DMS79 treated with DMSO at 0.1 percent for 48 hours (cell line): Measurements from ENCODE around the gene PRPS1.
"Not testable (repeated sequence)": the region's sequence is repeated elsewhere in the genome, so short reads cannot be mapped to it uniquely, and the experiment has no call there.

Source experiments
- DNase-seq: peaks from one replicate; lab custom pipeline; 2025; lab: John Stamatoyannopoulos, UW

Gene PRPS1

DNA sequence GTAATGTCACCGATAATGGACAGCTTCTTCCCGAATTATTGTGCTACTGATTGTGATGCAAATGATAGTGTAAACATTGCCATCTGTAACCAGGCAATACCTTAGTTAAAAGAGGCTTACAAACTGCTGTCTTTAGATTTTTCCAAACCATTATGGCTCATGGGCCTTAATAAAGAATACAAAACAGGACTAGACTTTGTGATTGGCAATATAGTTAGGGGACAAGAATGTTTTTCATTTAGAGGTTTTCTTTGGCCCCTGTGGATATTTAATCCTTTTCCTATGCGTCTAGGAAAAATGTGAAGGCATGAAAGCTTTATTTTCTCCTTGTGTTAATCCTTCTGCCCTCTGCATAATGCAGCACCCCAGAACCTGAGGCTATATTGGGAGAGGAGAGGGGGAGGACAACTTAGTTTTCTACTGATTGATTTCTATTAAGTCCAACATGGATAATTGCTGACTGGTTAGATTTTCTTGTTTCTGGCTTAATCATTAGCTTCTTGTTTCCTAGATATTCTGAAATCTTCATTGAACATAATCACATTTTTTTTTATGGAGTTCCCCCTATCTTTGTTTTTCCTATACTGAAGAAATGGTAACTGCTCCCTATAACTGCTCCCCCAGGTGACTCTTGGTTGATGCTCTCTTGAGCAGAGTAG lies 1.9 kb downstream of the PRPS1 start:
- no peak for DNase-seq

DNA sequence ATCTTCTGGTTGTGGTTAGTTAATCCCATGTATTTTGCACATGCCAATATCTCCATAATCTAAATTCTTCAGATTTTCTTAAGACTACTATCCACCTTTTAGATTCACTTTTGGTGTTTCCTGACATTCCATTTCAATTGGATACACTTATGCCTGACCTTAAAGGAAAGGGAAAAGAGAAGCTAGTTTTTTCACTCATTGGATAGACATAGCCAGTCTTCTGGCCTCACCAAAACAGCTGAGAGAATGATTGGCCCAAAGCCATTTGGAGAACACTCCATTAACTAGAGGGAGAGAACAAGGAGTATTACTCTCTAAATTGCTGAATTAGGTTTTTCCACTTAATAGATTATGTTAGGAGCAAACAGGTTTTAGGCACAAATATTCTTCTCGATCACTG lies 4.0 kb downstream of the PRPS1 start:
- no peak for DNase-seq

DNA sequence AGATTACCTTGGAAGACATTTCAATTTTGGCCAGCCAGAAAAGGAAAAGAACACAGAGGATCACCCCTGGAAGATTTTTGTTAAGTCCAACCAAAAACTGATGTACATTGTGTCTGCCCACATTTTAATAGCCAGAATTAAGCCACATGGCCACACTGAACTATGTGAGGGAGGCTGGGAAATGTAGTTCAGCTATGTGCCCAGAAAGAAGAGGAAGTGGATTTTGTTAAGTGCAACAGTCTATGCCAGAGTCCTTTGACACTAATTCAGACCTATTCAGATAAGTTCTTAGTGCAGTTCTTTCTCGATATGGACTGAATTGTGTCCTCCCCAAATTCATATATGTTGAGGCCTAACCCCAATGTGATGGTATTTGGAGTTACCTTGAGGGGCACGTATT lies 18.4 kb downstream of the PRPS1 start:
- no peak for DNase-seq

DNA sequence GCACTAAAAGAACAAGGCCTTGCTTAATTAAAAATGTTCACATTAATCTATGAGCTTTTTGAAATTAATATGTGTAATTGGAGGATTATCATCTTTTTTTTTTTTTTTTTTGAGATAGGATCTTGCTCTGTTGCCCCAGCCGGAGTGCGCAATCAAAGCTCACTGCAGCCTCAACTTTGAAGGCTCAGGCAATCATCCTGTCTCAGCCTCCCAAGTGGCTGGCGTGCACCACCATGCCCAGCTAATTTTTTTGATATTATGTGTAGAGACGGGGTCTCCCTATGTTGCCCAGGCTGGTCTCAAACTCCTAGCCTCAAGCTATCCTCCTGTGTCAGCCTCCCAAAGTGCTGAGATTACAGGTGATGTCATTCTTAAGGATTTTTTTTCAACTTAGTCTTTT lies 20.0 kb downstream of the PRPS1 start:
- DNase-seq = no peak

- no peak for DNase-seq
Observed at GRCh38 chrX:107654566-107654871, 26.2 kb downstream of the PRPS1 start.

- peak; percentile 5 for DNase-seq
Observed at GRCh38 chrX:107654872-107655761, 26.8 kb downstream of the PRPS1 start.

GRCh38 chrX:107656978-107657377 lies 28.7 kb downstream of the PRPS1 start:
- no peak for DNase-seq

DNA sequence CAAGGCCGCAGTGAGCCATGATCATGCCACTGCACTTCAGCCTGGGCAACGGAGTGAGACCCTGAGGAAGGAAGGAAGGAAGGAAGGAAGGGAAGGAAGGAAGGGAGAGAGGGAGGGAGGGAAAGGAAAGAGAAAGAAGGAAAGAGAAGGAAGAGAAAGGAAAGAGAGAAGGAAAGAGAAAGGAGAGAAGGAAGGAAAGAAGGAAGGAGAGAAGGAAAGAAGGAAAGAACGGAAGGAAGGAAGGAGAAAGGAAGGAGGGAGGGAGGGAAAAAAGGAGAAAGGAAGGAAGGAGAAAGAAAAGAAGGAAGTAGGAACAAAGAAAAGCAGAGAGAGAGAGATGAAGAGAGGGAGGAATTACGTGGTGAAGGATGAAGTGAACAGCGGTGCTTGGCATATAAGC lies 30.4 kb downstream of the PRPS1 start:
- DNase-seq = no peak

- no peak for DNase-seq
Observed at GRCh38 chrX:107659286-107659685, 31.0 kb downstream of the PRPS1 start.

- DNase-seq = peak; percentile 44
Observed at GRCh38 chrX:107659768-107660167, 31.5 kb downstream of the PRPS1 start.

- DNase-seq = no peak
Observed at GRCh38 chrX:107662145-107662544, 33.8 kb downstream of the PRPS1 start.

DNA sequence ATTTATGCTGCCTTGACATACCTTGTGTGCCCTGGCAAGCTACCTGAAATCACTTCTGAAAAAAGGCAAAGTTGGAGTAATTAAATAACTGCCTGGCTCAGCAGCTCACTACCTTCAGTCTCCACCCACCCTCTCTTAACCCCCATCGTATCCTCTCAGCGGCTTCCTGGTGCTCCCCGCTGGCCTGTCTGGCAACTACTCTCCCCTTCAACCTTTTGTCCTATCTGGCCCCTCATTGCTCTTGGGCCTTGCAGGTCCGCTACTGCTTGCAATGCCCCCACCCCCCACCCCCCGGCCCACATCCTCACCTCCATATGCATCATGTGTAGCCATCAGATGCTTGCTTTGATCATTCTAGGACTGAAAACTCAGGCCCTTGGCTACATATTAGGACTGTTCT lies 34.5 kb downstream of the PRPS1 start:
- DNase-seq = no peak

DNA sequence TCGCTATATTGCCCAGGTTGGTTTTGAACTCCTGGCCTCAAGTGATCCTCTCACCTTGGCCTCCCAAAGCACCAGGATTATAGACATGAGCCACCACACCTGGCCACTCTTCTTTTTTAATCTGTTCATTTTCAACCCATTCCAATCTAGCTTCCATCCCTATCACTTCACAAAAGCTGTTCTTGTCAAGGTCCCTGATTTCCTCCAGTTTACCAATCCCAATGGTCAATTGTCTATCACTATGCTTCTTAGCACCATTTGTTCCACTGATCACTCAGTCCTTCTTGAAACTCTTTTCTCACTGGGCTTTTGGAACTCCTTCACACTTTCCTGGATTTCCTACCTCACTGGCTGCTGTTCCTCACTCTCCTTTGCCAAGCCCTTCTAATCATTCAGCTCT lies 38.6 kb downstream of the PRPS1 start:
- DNase-seq = no peak

DNA sequence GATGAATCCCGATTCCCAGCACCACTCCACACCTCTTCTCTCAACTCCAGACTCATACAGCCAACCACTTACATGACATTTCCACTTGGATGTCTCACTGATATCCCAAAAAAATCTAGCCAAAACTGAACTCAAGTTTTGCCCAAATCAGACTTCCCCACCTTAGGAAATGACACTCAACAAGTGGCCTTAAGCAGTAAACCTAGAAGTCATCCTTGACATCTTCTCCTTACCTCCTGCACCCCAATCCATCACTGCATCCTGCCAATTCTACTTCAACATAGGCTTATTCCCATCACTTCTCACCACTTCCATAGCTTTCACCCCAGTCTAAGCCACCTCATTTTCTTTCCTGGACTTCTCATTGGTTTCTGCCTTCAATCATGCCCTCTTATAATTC lies 39.1 kb downstream of the PRPS1 start:
- no peak for DNase-seq

GRCh38 chrX:107668710-107669109 lies 40.4 kb downstream of the PRPS1 start:
- DNase-seq = not testable (repeated sequence)

- DNase-seq = no peak
Observed at GRCh38 chrX:107669261-107669660, 41.0 kb downstream of the PRPS1 start.

- peak; percentile 33 for DNase-seq
Observed at GRCh38 chrX:107669885-107670628, 41.7 kb downstream of the PRPS1 start.

DNA sequence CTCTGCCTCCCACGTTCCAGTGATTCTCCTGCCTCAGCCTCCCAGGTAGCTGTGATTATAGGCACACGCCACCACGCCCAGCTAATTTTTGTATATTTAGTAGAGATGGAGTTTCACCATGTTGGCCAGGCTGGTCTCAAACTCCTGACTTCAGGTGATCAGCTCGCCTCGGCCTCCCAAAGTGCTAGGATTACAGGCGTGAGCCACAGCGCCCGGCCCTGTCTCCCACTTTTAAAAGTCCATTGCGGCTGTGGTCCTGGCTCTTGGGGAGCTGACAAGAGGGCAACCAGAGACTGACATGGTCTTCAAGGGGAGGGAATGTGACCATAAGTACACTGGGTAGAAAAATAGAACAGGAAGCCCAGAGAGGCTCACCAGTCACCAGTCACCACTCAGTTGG lies 42.9 kb downstream of the PRPS1 start:
- DNase-seq = not testable (repeated sequence)

GRCh38 chrX:107672955-107673378 lies 44.7 kb downstream of the PRPS1 start:
- DNase-seq = no peak

DNA sequence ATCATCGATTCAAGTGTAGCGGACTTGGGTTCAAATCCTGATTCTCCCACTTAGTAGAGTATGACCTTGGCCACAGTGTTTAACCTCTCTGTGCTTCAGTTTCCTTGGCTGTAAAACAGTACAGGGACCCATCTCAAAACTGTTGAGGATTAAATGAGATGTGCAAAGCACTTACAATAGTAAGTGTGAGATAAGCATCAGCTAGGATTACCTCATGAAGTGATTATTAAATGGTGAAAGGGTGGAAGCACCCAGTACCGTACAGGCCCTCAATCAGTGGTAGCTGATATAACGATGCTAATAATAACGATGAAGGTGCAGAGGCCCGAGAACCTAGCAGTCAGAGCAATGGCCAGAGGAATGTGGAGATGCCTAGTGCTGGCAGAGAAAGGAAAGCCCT lies 45.1 kb downstream of the PRPS1 start:
- DNase-seq = no peak

- DNase-seq = no peak
Observed at GRCh38 chrX:107673933-107674479, 45.7 kb downstream of the PRPS1 start.

DNA sequence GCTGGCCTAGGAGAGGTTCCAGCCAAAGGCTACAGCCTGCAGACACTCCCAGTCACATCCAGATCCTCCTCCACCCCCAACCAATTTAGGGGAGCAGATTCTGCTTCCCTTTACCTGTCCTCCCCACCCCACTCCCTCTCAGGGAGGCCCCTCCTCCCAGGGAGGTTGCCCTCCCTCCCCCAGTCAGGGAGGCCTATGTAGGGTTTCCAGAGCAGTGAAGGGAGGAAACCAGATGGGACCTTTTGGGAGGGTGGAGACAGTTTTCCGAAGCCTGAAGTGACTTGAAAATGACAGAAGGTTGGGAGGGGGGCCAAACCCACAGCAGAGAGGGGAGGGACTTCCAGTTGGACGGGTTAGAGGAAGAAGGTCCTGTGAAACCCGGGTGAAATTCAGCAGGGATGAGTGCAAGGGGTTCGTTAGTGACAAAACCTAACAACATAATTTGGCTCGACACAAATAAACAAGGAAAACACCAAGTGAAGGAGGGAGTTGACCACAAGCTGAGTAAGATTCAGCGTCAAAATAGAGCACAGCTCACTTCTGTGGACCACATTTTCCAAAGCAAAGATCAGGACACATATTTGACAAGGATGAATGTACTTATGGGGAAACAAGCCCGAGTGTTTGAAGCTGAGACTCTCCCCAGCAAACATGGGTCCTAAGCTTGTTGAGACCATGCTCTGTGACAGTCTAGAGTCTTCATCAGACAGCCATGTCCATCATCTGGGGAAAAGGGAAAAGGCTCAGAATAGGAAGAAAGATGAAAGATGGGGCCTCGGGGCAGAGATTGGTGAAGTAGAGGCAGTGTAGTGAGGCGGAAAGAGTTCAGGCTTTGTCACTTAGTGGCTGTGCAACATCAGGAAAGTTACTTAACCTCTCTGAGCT lies 46.4 kb downstream of the PRPS1 start:
- no peak for DNase-seq
